ENCODE results near the gene PPP1R2.

The PPP1R2 gene

DNA sequence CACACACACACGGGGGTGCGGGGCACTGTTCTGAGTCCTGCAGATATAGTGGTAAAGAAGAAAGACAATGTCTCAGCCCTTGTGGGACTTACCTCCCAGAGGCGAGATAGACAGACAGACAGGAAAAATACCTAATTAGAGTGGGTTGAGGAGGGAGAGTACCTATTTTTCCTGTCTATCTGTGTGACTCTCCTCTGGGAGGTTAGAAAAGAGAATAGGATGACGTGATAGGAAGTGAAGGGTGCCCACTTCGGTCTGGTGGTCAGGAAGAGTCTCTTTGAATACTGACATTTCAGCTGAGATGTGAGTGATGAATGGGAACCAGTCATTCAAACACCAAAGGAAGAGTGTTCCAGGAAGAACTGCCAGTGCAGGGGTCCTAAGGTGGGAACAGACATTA lies 44.7 kb upstream of the PPP1R2 start:
- H3K79me2 ChIP-seq = no peaks in the 10 kb centered on the region
- H2AFZ ChIP-seq = no peak overlapping the region
- no peak overlapping the region for H3K9ac ChIP-seq
- no peak overlapping the region for H3K4me2 ChIP-seq (ENCODE audit: low read length)
- H3K9me3 ChIP-seq (ENCODE audit: control insufficient read depth, low read length) = no peaks in the 10 kb centered on the region
- no peaks in the 10 kb centered on the region for H3K27me3 ChIP-seq (ENCODE audit: control insufficient read depth, insufficient read depth, low read length)
- no peaks in the 10 kb centered on the region for H3K36me3 ChIP-seq (ENCODE audit: control insufficient read depth, insufficient read depth, low read length)
- H3K4me3 ChIP-seq (ENCODE audit: low read depth, low read length) = no peak overlapping the region
- no peak for TF ChIP-seq CTCF (IDR thresholded peaks at IDR 0.05)
- no peaks in the 10 kb centered on the region for H3K4me1 ChIP-seq
- no peak overlapping the region for H3K27ac ChIP-seq

DNA sequence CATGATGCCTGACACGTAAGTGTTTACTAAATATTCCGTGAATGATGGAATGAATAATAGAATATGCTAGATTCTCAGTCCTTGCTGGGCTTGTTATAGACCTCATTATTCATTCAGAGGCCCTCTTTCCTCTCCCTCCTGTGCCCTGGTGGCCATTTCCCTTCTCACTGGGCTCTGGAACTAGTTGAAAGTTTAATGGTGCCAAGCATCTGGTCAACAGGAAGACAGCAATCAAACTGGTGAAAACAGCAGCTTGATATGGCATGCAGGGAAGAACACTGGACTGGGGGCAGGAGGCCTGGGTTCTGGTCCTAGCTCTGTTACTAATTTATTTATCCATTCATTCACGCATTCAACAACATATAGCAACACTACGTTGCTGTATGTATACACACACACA lies 44.3 kb upstream of the PPP1R2 start:
- TF ChIP-seq CTCF (IDR thresholded peaks at IDR 0.05) = no peak
- H3K27me3 ChIP-seq (ENCODE audit: control insufficient read depth, insufficient read depth, low read length) = no peaks in the 10 kb centered on the region
- H3K36me3 ChIP-seq (ENCODE audit: control insufficient read depth, insufficient read depth, low read length) = no peaks in the 10 kb centered on the region
- H3K9ac ChIP-seq = no peak overlapping the region
- no peaks in the 10 kb centered on the region for H3K4me1 ChIP-seq
- no peak overlapping the region for H3K4me2 ChIP-seq (ENCODE audit: low read length)
- no peak overlapping the region for H3K27ac ChIP-seq
- H2AFZ ChIP-seq = no peak overlapping the region
- H3K9me3 ChIP-seq (ENCODE audit: control insufficient read depth, low read length) = no peaks in the 10 kb centered on the region
- no peak overlapping the region for H3K4me3 ChIP-seq (ENCODE audit: low read depth, low read length)
- no peaks in the 10 kb centered on the region for H3K79me2 ChIP-seq

GRCh38 chr3:195584543-195584870 lies 41.4 kb upstream of the PPP1R2 start:
- no peak overlapping the region for H3K4me3 ChIP-seq (ENCODE audit: low read depth, low read length)
- H2AFZ ChIP-seq = no peak overlapping the region
- no peak overlapping the region for H3K4me2 ChIP-seq (ENCODE audit: low read length)
- H3K36me3 ChIP-seq (ENCODE audit: control insufficient read depth, insufficient read depth, low read length) = no peaks in the 10 kb centered on the region
- H3K27ac ChIP-seq = no peak overlapping the region
- H3K27me3 ChIP-seq (ENCODE audit: control insufficient read depth, insufficient read depth, low read length) = no peaks in the 10 kb centered on the region
- TF ChIP-seq CTCF (IDR thresholded peaks at IDR 0.05) = no peak
- no peaks in the 10 kb centered on the region for H3K79me2 ChIP-seq
- H3K9ac ChIP-seq = no peak overlapping the region
- H3K9me3 ChIP-seq (ENCODE audit: control insufficient read depth, low read length) = no peaks in the 10 kb centered on the region
- no peaks in the 10 kb centered on the region for H3K4me1 ChIP-seq

GRCh38 chr3:195583831-195584542 lies 40.9 kb upstream of the PPP1R2 start, which contains the start of gene APOD:
Gene APOD (minus strand): TSS chr3:195583940. CDS start chr3:195579461, 4,479 bp downstream.
- H3K4me2 ChIP-seq (ENCODE audit: low read length) = no peak within 1 kb of the TSS
- H3K36me3 ChIP-seq (ENCODE audit: control insufficient read depth, insufficient read depth, low read length) = no peaks in the 10 kb centered on the region
- no peaks in the 10 kb centered on the region for H3K4me1 ChIP-seq
- H2AFZ ChIP-seq = no peak within 1 kb of the TSS
- no peak within 1 kb of the TSS for H3K27ac ChIP-seq
- TF ChIP-seq CTCF (IDR thresholded peaks at IDR 0.05) = no peak
- H3K79me2 ChIP-seq = no peaks in the 10 kb centered on the region
- no peaks in the 10 kb centered on the region for H3K9me3 ChIP-seq (ENCODE audit: control insufficient read depth, low read length)
- no peak within 1 kb of the TSS for H3K9ac ChIP-seq
- no peaks in the 10 kb centered on the region for H3K27me3 ChIP-seq (ENCODE audit: control insufficient read depth, insufficient read depth, low read length)
- H3K4me3 ChIP-seq (ENCODE audit: low read depth, low read length) = no peak within 1 kb of the TSS

DNA sequence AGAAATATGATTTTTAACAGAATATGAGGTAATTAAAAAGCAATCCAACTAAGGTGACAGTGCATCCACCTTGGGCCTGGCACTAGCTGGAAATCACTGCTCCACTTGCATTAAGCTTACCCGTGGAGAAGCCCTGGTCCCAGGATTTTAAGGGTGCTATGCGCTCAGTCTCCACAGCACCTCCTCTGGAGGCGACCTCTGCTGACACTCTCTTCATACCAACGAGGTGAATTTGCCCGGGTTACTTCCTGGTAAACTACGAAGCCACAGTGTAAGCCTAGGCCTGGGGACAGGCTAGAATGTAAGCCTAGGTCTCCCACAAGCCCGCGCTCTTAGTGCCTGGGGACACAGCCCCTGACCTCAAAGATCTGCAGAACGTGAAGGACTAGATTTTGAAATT lies 39.8 kb upstream of the PPP1R2 start:
- H3K27ac ChIP-seq = no peak overlapping the region
- no peak for TF ChIP-seq CTCF (IDR thresholded peaks at IDR 0.05)
- H3K79me2 ChIP-seq = no peaks in the 10 kb centered on the region
- H2AFZ ChIP-seq = no peak overlapping the region
- H3K4me2 ChIP-seq (ENCODE audit: low read length) = no peak overlapping the region
- no peaks in the 10 kb centered on the region for H3K36me3 ChIP-seq (ENCODE audit: control insufficient read depth, insufficient read depth, low read length)
- no peak overlapping the region for H3K4me3 ChIP-seq (ENCODE audit: low read depth, low read length)
- no peak overlapping the region for H3K9ac ChIP-seq
- H3K27me3 ChIP-seq (ENCODE audit: control insufficient read depth, insufficient read depth, low read length) = no peaks in the 10 kb centered on the region
- no peaks in the 10 kb centered on the region for H3K9me3 ChIP-seq (ENCODE audit: control insufficient read depth, low read length)
- no peaks in the 10 kb centered on the region for H3K4me1 ChIP-seq

Measured in parathyroid adenoma (tissue), 2 donors.